H1 (cell line): Measurements from ENCODE around the gene LLGL2. TPM values are rescaled to one million over a fixed set of nuclear protein-coding genes. Genes with fewer than 3 reads are reported as not detected.

ENCODE experiments used
- ASH2L ChIP-seq: fragments of 200-600, 300-600 bp; sonication (generic); IDR thresholded peaks from one replicate; pipeline ENCODE4 v1.7.1; 2017; ENCODE audit warnings: low read length
- ATF3 ChIP-seq: IDR thresholded peaks from 2 replicates; pipeline ENCODE4 v1.6.1; 2011; ENCODE audit warnings: low read depth, mild to moderate bottlenecking, low read length; ENCODE audit not compliant: insufficient read depth
- BCL11A ChIP-seq, 2 experiments: IDR thresholded peaks; one replicate each; pipeline ENCODE4 v1.6.1; 2011; ENCODE audit warnings: low read depth in 2 of 2, low read length in 2 of 2, mild to moderate bottlenecking in 2 of 2
- CREB1 ChIP-seq: IDR thresholded peaks from 2 replicates; pipeline ENCODE4 v1.6.1; 2012; ENCODE audit warnings: inconsistent platforms
- E2F6 ChIP-seq: IDR thresholded peaks from 2 replicates; pipeline ENCODE4 v1.6.1; 2012; ENCODE audit warnings: inconsistent platforms
- GTF2F1 ChIP-seq: IDR thresholded peaks from 2 replicates; pipeline ENCODE4 v1.6.1; 2012; ENCODE audit warnings: low read depth, low read length, improper control_type of control experiment, borderline replicate concordance
- HDAC2 ChIP-seq, 2 experiments: fragments of 300-600 bp in 1 of 2; sonication (generic) in 1 of 2; IDR thresholded peaks; 2 replicates each; pipeline ENCODE4 v1.6.1; 2011 to 2012; ENCODE audit warnings: low read depth in 2 of 2, low read length in 2 of 2, mild to moderate bottlenecking in 2 of 2, moderate library complexity in 2 of 2, borderline replicate concordance in 1 of 2, inconsistent platforms in 1 of 2
- JUN ChIP-seq: IDR thresholded peaks from 2 replicates; pipeline ENCODE4 v1.6.1; 2011; ENCODE audit warnings: low read depth, mild to moderate bottlenecking, improper control_type of control experiment, low read length
- JUND ChIP-seq: IDR thresholded peaks from 2 replicates; pipeline ENCODE4 v1.6.1; 2011; ENCODE audit warnings: mild to moderate bottlenecking, improper control_type of control experiment, low read length
- NRF1 ChIP-seq: IDR thresholded peaks from 2 replicates; pipeline ENCODE4 v1.6.1; 2011; ENCODE audit warnings: mild to moderate bottlenecking, low read depth, low read length, improper control_type of control experiment
- POLR2A ChIP-seq, 2 experiments: IDR thresholded peaks; 1 replicate in 1 of 2; 2 replicates in 1 of 2; pipeline ENCODE4 v1.6.1; 2011; ENCODE audit warnings: low read depth in 2 of 2, low read length in 2 of 2, mild to moderate bottlenecking in 2 of 2; ENCODE audit errors: control extremely low read depth in 1 of 2
- RBBP5 ChIP-seq: IDR thresholded peaks from 2 replicates; pipeline ENCODE4 v1.7.1; 2012; ENCODE audit warnings: low read depth, mild to moderate bottlenecking, inconsistent platforms, low read length, moderate library complexity, borderline replicate concordance
- RNF2 ChIP-seq: fragments of 200-900, 300-1000 bp; sonication (generic); IDR thresholded peaks from 2 replicates; pipeline ENCODE4 v1.7.1; 2016; ENCODE audit warnings: borderline replicate concordance, low read depth, mild to moderate bottlenecking, antibody characterized with exemption, low read length; ENCODE audit not compliant: poor library complexity, severe bottlenecking; ENCODE audit errors: missing control alignments
- SAP30 ChIP-seq: fragments of 300-600 bp; sonication (generic); IDR thresholded peaks from 2 replicates; pipeline ENCODE4 v1.7.1; 2012; ENCODE audit warnings: low read length, moderate library complexity, mild to moderate bottlenecking, inconsistent platforms; ENCODE audit not compliant: insufficient read depth, insufficient replicate concordance
- SIN3A ChIP-seq, 2 experiments: IDR thresholded peaks in 1 of 2; conservative IDR thresholded peaks in 1 of 2; 2 replicates each; pipeline ENCODE4 v1.6.1; 2011 to 2012; ENCODE audit warnings: low read length in 2 of 2, improper control_type of control experiment in 1 of 2, low read depth in 1 of 2, mild to moderate bottlenecking in 1 of 2
- SP4 ChIP-seq: IDR thresholded peaks from 2 replicates; pipeline ENCODE4 v1.6.1; 2012; ENCODE audit warnings: low read length, inconsistent platforms
- SRF ChIP-seq: IDR thresholded peaks from 2 replicates; pipeline ENCODE4 v1.6.1; 2011; ENCODE audit warnings: mild to moderate bottlenecking, low read depth, low read length, moderate library complexity
- TAF7 ChIP-seq: optimal IDR thresholded peaks from 2 replicates; pipeline ENCODE3; 2011; ENCODE audit warnings: low read depth, mild to moderate bottlenecking, inconsistent platforms, low read length, moderate library complexity, borderline replicate concordance
- YY1 ChIP-seq: IDR thresholded peaks from 2 replicates; pipeline ENCODE4 v1.6.1; 2011; ENCODE audit warnings: low read depth, mild to moderate bottlenecking, low read length
- ZNF274 ChIP-seq: IDR thresholded peaks from 2 replicates; pipeline ENCODE4 v1.7.0; 2012; ENCODE audit warnings: low read length, borderline replicate concordance; ENCODE audit errors: extremely low read depth
- polyA plus RNA-seq, 7 experiments: library from polyadenylated mRNA; depleted of rRNA in 3 of 7; stranded (reverse) in 5 of 7; unstranded in 2 of 7; fragments of >200 nt in 5 of 7; fragments of 200-250 nt in 2 of 7; gene quantifications; 1 replicate in 5 of 7; 2 replicates in 1 of 7; 4 replicates in 1 of 7; pipeline versions ENCODE4 v1.2.1 to v1.2.3, GENCODE V29; 2011 to 2013; ENCODE audit warnings: missing spikeins in 2 of 7, mixed read lengths in 2 of 7
- total RNA-seq: library from RNA; stranded (reverse); fragmentation: NEBNext Ultra II Directional; extraction: Animal tissue kit (Norgen Biotek cat#: 25700); gene quantifications from 2 replicates; pipeline ENCODE4 v1.2.1, GENCODE V29; 2021
- TF ChIP-seq, protein P1 (sequence below): IDR thresholded peaks from 2 replicates; pipeline ENCODE4 v1.6.1; 2011; ENCODE audit warnings: low read length, improper control_type of control experiment

Gene LLGL2
- total and polyA plus RNA-seq, 2 of the 8 experiments (the other 6 are each of a cell fraction or from before 2014, with no cell fraction given) = 64.5 to 77.1 TPM

DNA sequence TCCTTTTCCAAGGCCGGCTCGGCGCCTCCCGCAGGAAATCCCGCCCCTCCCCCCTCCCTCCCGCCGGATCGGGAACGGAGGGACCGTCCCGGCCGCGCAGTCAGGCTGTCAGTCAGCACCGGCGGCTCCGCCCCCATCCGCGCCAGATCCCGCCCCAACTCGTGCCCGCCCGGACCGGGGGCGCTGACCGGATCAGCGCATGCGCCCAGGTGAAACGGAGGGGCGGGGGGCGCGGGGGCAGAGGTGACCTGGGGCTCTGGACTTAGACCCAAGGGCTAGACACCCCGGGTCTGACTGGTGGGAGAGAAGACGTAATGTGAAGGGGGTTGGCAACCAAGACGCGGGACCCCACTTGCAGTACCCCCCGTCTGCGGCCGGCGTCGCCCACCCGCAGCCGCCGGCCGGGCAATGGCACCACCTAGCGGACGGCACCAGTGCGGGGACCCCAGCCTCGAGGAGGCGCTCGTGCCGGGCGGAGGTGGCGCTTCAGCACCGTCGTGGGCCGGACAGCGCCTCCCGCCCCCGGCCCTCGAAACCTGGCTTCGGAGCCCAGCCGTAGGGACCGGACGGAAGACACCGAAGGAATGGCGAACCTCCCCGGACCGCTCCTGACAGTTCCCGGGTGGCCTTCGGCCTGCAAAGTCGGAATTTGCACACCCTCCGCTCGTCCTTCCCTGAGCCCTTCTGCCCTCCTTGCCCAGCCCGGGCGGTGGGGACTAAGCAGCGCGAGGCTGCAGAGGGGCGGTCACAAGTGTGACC lies 9.8 kb upstream of the LLGL2 start, which contains the start of gene CASKIN2 (continued):
- 0 out of 2 replicates have a peak, but pooled peaks have one; percentile 19 for TF ChIP-seq NRF1
- peak; percentile 54; the same call in 1 of the 2 replicates for TF ChIP-seq RBBP5
- no peak for TF ChIP-seq ZNF274
- no peak for TF ChIP-seq POLR2A (IDR thresholded peaks at IDR 0.05; ENCODE audit: control extremely low read depth in 1 of 2, low read depth in 2 of 2, low read length in 2 of 2)
- TF ChIP-seq HDAC2 (IDR thresholded peaks at IDR 0.05; ENCODE audit: borderline replicate concordance in 1 of 2, low read depth in 2 of 2, low read length in 2 of 2) = peak; percentile 68 to 90; a peak in 3 of 4 replicates
- peak; percentile 49 for TF ChIP-seq E2F6
- peak; percentile 97 to 99 for TF ChIP-seq SIN3A (conservative IDR thresholded peaks at IDR 0.05 in 1 of 2, IDR thresholded peaks at IDR 0.05 in 1 of 2; ENCODE audit: low read depth in 1 of 2, low read length in 2 of 2)
- peak; percentile 93 for TF ChIP-seq TAF7
- TF ChIP-seq ATF3 = peak; percentile 66; the same call in 1 of the 2 replicates
- TF ChIP-seq ASH2L = peak; percentile 58
- no peak for TF ChIP-seq RNF2
- TF ChIP-seq YY1 = peak; percentile 56; the same call in 1 of the 2 replicates
- peak; percentile 18; the same call in 1 of the 2 replicates for TF ChIP-seq JUND
- TF ChIP-seq CREB1 = no peak; the same call in 1 of the 2 replicates
- no peak for TF ChIP-seq JUN
- TF ChIP-seq GTF2F1 = no peak
- TF ChIP-seq SRF = no peak
- no peak for TF ChIP-seq BCL11A (IDR thresholded peaks at IDR 0.05; ENCODE audit: low read depth in 2 of 2, low read length in 2 of 2)
- peak; percentile 97 for TF ChIP-seq SAP30
- 0 out of 2 replicates have a peak, but pooled peaks have one; percentile 25 for TF ChIP-seq SP4
- TF ChIP-seq, protein P1, sequence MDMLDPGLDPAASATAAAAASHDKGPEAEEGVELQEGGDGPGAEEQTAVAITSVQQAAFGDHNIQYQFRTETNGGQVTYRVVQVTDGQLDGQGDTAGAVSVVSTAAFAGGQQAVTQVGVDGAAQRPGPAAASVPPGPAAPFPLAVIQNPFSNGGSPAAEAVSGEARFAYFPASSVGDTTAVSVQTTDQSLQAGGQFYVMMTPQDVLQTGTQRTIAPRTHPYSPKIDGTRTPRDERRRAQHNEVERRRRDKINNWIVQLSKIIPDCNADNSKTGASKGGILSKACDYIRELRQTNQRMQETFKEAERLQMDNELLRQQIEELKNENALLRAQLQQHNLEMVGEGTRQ = no peak
